COLO668 (cell line): ENCODE data around the gene UNC119.
"Not testable (repeated sequence)": the region's sequence is repeated elsewhere in the genome, so short reads cannot be mapped to it uniquely, and the experiment has no call there.

ENCODE experiments used
- DNase-seq: peaks from one replicate; lab custom pipeline; 2025; ENCODE audit not compliant: unreplicated experiment; lab: John Stamatoyannopoulos, UW

UNC119 gene

GRCh38 chr17:28552176-28552999 is at the start of gene UNC119:
UNC119 (minus strand) TSS chr17:28552624; CDS start chr17:28552557, 67 bp downstream.
- DNase-seq: peak; percentile 84

GRCh38 chr17:28599311-28600184 is 47.1 kb upstream of the UNC119 start:
- peak; percentile 55 for DNase-seq

GRCh38 chr17:28598799-28599310 is 46.4 kb upstream of the UNC119 start, which contains the start of gene SPAG5:
SPAG5 (minus strand) TSS chr17:28599025; CDS start chr17:28598946, 79 bp downstream.
- DNase-seq: peak; percentile 91

- no peak for DNase-seq
Measured at GRCh38 chr17:28598389-28598788, 46.0 kb upstream of the UNC119 start.

- DNase-seq: no peak
Measured at GRCh38 chr17:28597606-28598383, 45.4 kb upstream of the UNC119 start.

- no peak for DNase-seq
Measured at GRCh38 chr17:28592260-28592659, 39.8 kb upstream of the UNC119 start.

- no peak for DNase-seq
Measured at GRCh38 chr17:28585851-28586250, 33.4 kb upstream of the UNC119 start.

- no peak for DNase-seq
Measured at GRCh38 chr17:28584434-28584833, 32.0 kb upstream of the UNC119 start.

GRCh38 chr17:28582513-28582912 is 30.1 kb upstream of the UNC119 start:
- no peak for DNase-seq

- no peak for DNase-seq
Measured at GRCh38 chr17:28580959-28581358, 28.5 kb upstream of the UNC119 start.

GRCh38 chr17:28579526-28579925 is 27.1 kb upstream of the UNC119 start:
- DNase-seq: no peak

GRCh38 chr17:28578246-28579195 is 26.1 kb upstream of the UNC119 start:
- no peak for DNase-seq

- no peak for DNase-seq
Measured at GRCh38 chr17:28577466-28577824, 25.0 kb upstream of the UNC119 start.

GRCh38 chr17:28576758-28577465 is 24.5 kb upstream of the UNC119 start, which contains the start of gene ALDOC:
ALDOC (minus strand) TSS chr17:28576895; CDS start chr17:28575532, 1,363 bp downstream.
- peak; percentile 95 for DNase-seq

GRCh38 chr17:28576016-28576415 is 23.6 kb upstream of the UNC119 start:
- not testable (repeated sequence) for DNase-seq

- no peak for DNase-seq
Measured at GRCh38 chr17:28575126-28575795, 22.8 kb upstream of the UNC119 start.

- peak; percentile 1 for DNase-seq
Measured at GRCh38 chr17:28574526-28574925, 22.1 kb upstream of the UNC119 start.

GRCh38 chr17:28573966-28574480 is 21.6 kb upstream of the UNC119 start:
- no peak for DNase-seq
